H9 (cell line): ENCODE measurements around the gene PBX1. TPM values are rescaled to one million over a fixed set of nuclear protein-coding genes. Genes with fewer than 3 reads are reported as not detected.
A peak's percentile ranks its signal among the peaks of the same experiment; 100 is the strongest.

Experiments used
- DNase-seq: peaks from one replicate; pipeline ENCODE4 v3.0.0-alpha.2; 2017
- H2AFZ ChIP-seq: one replicate; pipeline ENCODE4 v1.6.1; 2013; ENCODE audit warnings: mild to moderate bottlenecking, low read length, control low read depth, moderate library complexity
- H2AK5ac ChIP-seq: 2 replicates; pipeline ENCODE4 v1.6.1; 2013; ENCODE audit warnings: low read length, control low read depth, mixed read lengths; ENCODE audit not compliant: insufficient read length
- H2BK120ac ChIP-seq: one replicate; pipeline ENCODE4 v1.6.1; 2013; ENCODE audit warnings: low read depth, mild to moderate bottlenecking, low read length, control low read depth, inconsistent platforms; ENCODE audit not compliant: poor library complexity, severe bottlenecking
- H2BK12ac ChIP-seq: 2 replicates; pipeline ENCODE4 v1.6.1; 2013; ENCODE audit warnings: low read length, control low read depth, mixed read lengths, low read depth; ENCODE audit not compliant: insufficient read length
- H2BK15ac ChIP-seq: 2 replicates; pipeline ENCODE4 v1.6.1; 2013; ENCODE audit warnings: low read depth, low read length, control low read depth
- H2BK20ac ChIP-seq: one replicate; pipeline ENCODE4 v1.6.1; 2013; ENCODE audit warnings: low read depth, mild to moderate bottlenecking, low read length, control low read depth, inconsistent platforms; ENCODE audit not compliant: poor library complexity, severe bottlenecking
- H2BK5ac ChIP-seq: 2 replicates; pipeline ENCODE4 v1.6.1; 2013; ENCODE audit warnings: low read length, control low read depth, mixed read lengths; ENCODE audit not compliant: insufficient read length
- H3K14ac ChIP-seq: 2 replicates; pipeline ENCODE4 v1.6.1; 2013; ENCODE audit warnings: low read length, control low read depth; ENCODE audit not compliant: insufficient read depth
- H3K18ac ChIP-seq: 2 replicates; pipeline ENCODE4 v1.6.1; 2013; ENCODE audit warnings: low read depth, mild to moderate bottlenecking, mixed read lengths, low read length, control low read depth; ENCODE audit not compliant: insufficient read length
- H3K23ac ChIP-seq: 2 replicates; pipeline ENCODE4 v1.6.1; 2013; ENCODE audit warnings: low read length, control low read depth, mixed read lengths, low read depth; ENCODE audit not compliant: insufficient read length
- H3K23me2 ChIP-seq: 2 replicates; pipeline ENCODE4 v1.6.1; 2013; ENCODE audit warnings: low read depth, mild to moderate bottlenecking, mixed read lengths, low read length, control low read depth; ENCODE audit not compliant: insufficient read length, poor library complexity, severe bottlenecking
- H3K27ac ChIP-seq: 2 replicates; pipeline ENCODE4 v1.5.1; 2013; ENCODE audit warnings: low read length, control low read depth, mixed read lengths, low read depth; ENCODE audit not compliant: insufficient read length
- H3K27me3 ChIP-seq: 2 replicates; pipeline ENCODE4 v1.6.1; 2013; ENCODE audit warnings: low read length, control low read depth, inconsistent platforms; ENCODE audit not compliant: insufficient read depth
- H3K4ac ChIP-seq: 2 replicates; pipeline ENCODE4 v1.6.1; 2013; ENCODE audit warnings: low read depth, mild to moderate bottlenecking, control low read depth, inconsistent platforms, low read length, moderate library complexity
- H3K4me1 ChIP-seq: 2 replicates; pipeline ENCODE4 v1.6.1; 2013; ENCODE audit warnings: low read length, control low read depth, inconsistent platforms; ENCODE audit not compliant: insufficient read depth
- H3K4me2 ChIP-seq: 2 replicates; pipeline ENCODE4 v1.6.1; 2013; ENCODE audit warnings: low read length, control low read depth, mixed read lengths; ENCODE audit not compliant: insufficient read length, insufficient read depth
- H3K56ac ChIP-seq: 2 replicates; pipeline ENCODE4 v1.6.1; 2013; ENCODE audit warnings: low read depth, mild to moderate bottlenecking, mixed read lengths, low read length, control low read depth; ENCODE audit not compliant: insufficient read length
- H3K79me1 ChIP-seq: 2 replicates; pipeline ENCODE4 v1.6.1; 2013; ENCODE audit warnings: low read depth, mild to moderate bottlenecking, moderate library complexity, low read length, control low read depth, inconsistent platforms; ENCODE audit not compliant: insufficient read depth, poor library complexity, severe bottlenecking
- H3K79me2 ChIP-seq: 2 replicates; pipeline ENCODE4 v1.6.1; 2013; ENCODE audit warnings: low read length, control low read depth, inconsistent platforms; ENCODE audit not compliant: insufficient read depth
- H3K9ac ChIP-seq: 2 replicates; pipeline ENCODE4 v1.6.1; 2013; ENCODE audit warnings: low read length, control low read depth, mixed read lengths; ENCODE audit not compliant: insufficient read length; ENCODE audit errors: extremely low read depth
- H3K9me3 ChIP-seq: one replicate; pipeline ENCODE4 v1.6.1; 2013; ENCODE audit warnings: low read depth, low read length, inconsistent platforms; ENCODE audit not compliant: control insufficient read depth
- H3T11ph ChIP-seq: one replicate; pipeline ENCODE4 v1.6.1; 2013; ENCODE audit warnings: mild to moderate bottlenecking, low read length, control low read depth, inconsistent platforms
- H4K20me1 ChIP-seq: one replicate; pipeline ENCODE4 v1.6.1; 2013; ENCODE audit not compliant: control insufficient read depth, insufficient read length, insufficient read depth
- H4K5ac ChIP-seq: 2 replicates; pipeline ENCODE4 v1.6.1; 2013; ENCODE audit warnings: low read depth, mild to moderate bottlenecking, mixed read lengths, low read length, control low read depth; ENCODE audit not compliant: insufficient read length
- H4K8ac ChIP-seq: replicated peaks from 2 replicates; pipeline ENCODE4 v1.6.1; 2013; ENCODE audit warnings: low read length, control low read depth, mixed read lengths, low read depth; ENCODE audit not compliant: insufficient read length
- H4K91ac ChIP-seq: 2 replicates; pipeline ENCODE4 v1.6.1; 2013; ENCODE audit warnings: low read depth, mild to moderate bottlenecking, moderate library complexity, mixed read lengths, low read length, control low read depth; ENCODE audit not compliant: insufficient read length
- H3K27ac Mint-ChIP-seq, 3 experiments: 2 replicates in 2 of 3; 3 replicates in 1 of 3; pipeline ENCODE4 v1.8.0; 2020 to 2021; ENCODE audit warnings: mixed read lengths in 3 of 3, mild to moderate bottlenecking in 1 of 3, moderate library complexity in 1 of 3
- H3K27me3 Mint-ChIP-seq: 2 replicates; pipeline ENCODE4 v1.8.0; 2021; ENCODE audit warnings: low read depth, mild to moderate bottlenecking, moderate library complexity, mixed read lengths
- H3K36me3 Mint-ChIP-seq, 3 experiments: 2 replicates in 2 of 3; 3 replicates in 1 of 3; pipeline ENCODE4 v1.8.0; 2020 to 2021; ENCODE audit warnings: low read depth in 3 of 3, mixed read lengths in 3 of 3; ENCODE audit not compliant: insufficient read depth in 1 of 3
- H3K4me1 Mint-ChIP-seq, 2 experiments: 2 replicates each; pipeline ENCODE4 v1.8.0; 2020; ENCODE audit warnings: mixed read lengths in 2 of 2
- H3K4me3 Mint-ChIP-seq, 2 experiments: 2 replicates in 1 of 2; 3 replicates in 1 of 2; pipeline ENCODE4 v1.8.0; 2020 to 2021; ENCODE audit warnings: mild to moderate bottlenecking in 2 of 2, mixed read lengths in 2 of 2, moderate library complexity in 1 of 2
- H3K9me3 Mint-ChIP-seq, 2 experiments: 2 replicates in 1 of 2; 3 replicates in 1 of 2; pipeline ENCODE4 v1.8.0; 2020; ENCODE audit warnings: mild to moderate bottlenecking in 2 of 2, mixed read lengths in 2 of 2, moderate library complexity in 1 of 2
- CTCF ChIP-seq: fragments of 200-600 bp; sonication (generic); conservative IDR thresholded peaks from 3 replicates; pipeline ENCODE4 v1.8.0; 2021; ENCODE audit warnings: antibody characterized with exemption, mild to moderate bottlenecking
- WGBS: extraction: QIAGEN DNeasy Blood & Tissue Kit; methylation state at CpG from one replicate; pipeline ENCODE4 v1.1.7; 2013; ENCODE audit warnings: missing lambda C conversion rate, low lambda C conversion rate, mixed read lengths; ENCODE audit not compliant: insufficient read length; ENCODE audit errors: extremely low coverage; 5-methylcytosine and 5-hydroxymethylcytosine counted together
- total RNA-seq: library from RNA; stranded (reverse); gene quantifications from 2 replicates; pipeline ENCODE4 v1.2.1, GENCODE V29; 2021

PBX1 gene
- total RNA-seq, 1 experiment from 2014 or later, result 142 TPM

GRCh38 chr1:164723296-164723798 is 164.4 kb downstream of the PBX1 start:
- Histone ChIP-seq H4K91ac (no peak overlapping the region), H4K8ac (no peak overlapping the region), H2BK15ac (no peak overlapping the region), H3K9ac (no peak overlapping the region), H3K27ac (no peak overlapping the region), H2BK5ac (no peak overlapping the region), H2AFZ (no peak overlapping the region), H2BK20ac (no peak overlapping the region), H3K4ac (no peak overlapping the region), H3K14ac (no peak overlapping the region), H3K79me1 (no peaks in the 10 kb centered on the region), H3K23ac (no peak overlapping the region), H3K4me1 (peaks cover 15% of the 10 kb centered on the region), H3K56ac (no peak overlapping the region), H2BK120ac (no peak overlapping the region), H3T11ph (no peak overlapping the region), H2BK12ac (no peak overlapping the region), H4K5ac (no peak overlapping the region), H3K23me2 (no peaks in the 10 kb centered on the region), H3K27me3 (no peaks in the 10 kb centered on the region), H4K20me1 (no peaks in the 10 kb centered on the region), H3K4me2 (no peak overlapping the region), H3K79me2 (peaks cover 2% of the 10 kb centered on the region; the same call in 1 of the 2 replicates), H3K18ac (no peak overlapping the region), H3K9me3 (no peaks in the 10 kb centered on the region), H2AK5ac (no peak overlapping the region)
- peaks cover 0 to 4% (median 3%) of the 10 kb centered on the region in 3 experiments; a peak in 2 of 7 replicates for H3K36me3 Mint-ChIP-seq
- H3K4me3 Mint-ChIP-seq, result no peak overlapping the region
- no peak for TF ChIP-seq CTCF
- H3K4me1 Mint-ChIP-seq, result peaks cover 35 to 47% of the 10 kb centered on the region in 2 experiments
- peak overlapping the region in 2 of 3 experiments; percentile 17 to 65; a peak in 2 of 7 replicates for H3K27ac Mint-ChIP-seq
- WGBS, result no CpG with 5 or more reads among the region's 9 CpGs
- H3K27me3 Mint-ChIP-seq, result no peaks in the 10 kb centered on the region
- no peaks in the 10 kb centered on the region for H3K9me3 Mint-ChIP-seq
- DNase-seq, result no peak
